Endothelial cell of umbilical vein (primary cell): ENCODE data around the gene OPCML. TPM values are rescaled to one million over a fixed set of nuclear protein-coding genes. Genes with fewer than 3 reads are reported as not detected.

ENCODE experiments used
- BruUV-seq: library from RNA; stranded (reverse); fragments of 400-500 nt; replicated peaks from 2 replicates; lab custom pipeline; 2021; lab: Mats Ljungman, UMichigan
- CTCF ChIA-PET: fragments of 300-600, 350-600 bp; sonication (Branson Sonifier 250); formaldehyde crosslinking; loops from one replicate; lab custom pipeline; 2021; ENCODE audit warnings: antibody characterized with exemption, inconsistent platforms; lab: Charles Lee
- POLR2A ChIA-PET: fragments of 300-600, 350-600 bp; sonication (Branson Sonifier 250); formaldehyde crosslinking; loops from one replicate; lab custom pipeline; 2021; ENCODE audit warnings: antibody characterized with exemption, inconsistent platforms; lab: Charles Lee
- DNase-seq: peaks from one replicate; pipeline ENCODE4 v3.0.0-alpha.2; 2011; ENCODE audit warnings: low read depth, low spot score
- FAIRE-seq: peaks from 2 replicates; lab custom pipeline; 2011; peaks lifted over from hg19 to GRCh38; lab: Jason Lieb, UNC
- H2AFZ ChIP-seq: 2 replicates; pipeline ENCODE4 v1.6.0; 2012; ENCODE audit warnings: low read depth, low read length, control low read depth, inconsistent platforms
- H3K27ac ChIP-seq: 2 replicates; pipeline ENCODE4 v1.5.1; 2011; ENCODE audit warnings: low read depth, mild to moderate bottlenecking, control low read depth, low read length, moderate library complexity; ENCODE audit not compliant: insufficient read depth
- H3K27me3 ChIP-seq, 2 experiments: 2 replicates each; pipeline versions ENCODE4 v1.6.0 to v1.6.1; 2011; ENCODE audit warnings: low read length in 2 of 2, mixed read lengths in 1 of 2; ENCODE audit not compliant: control insufficient read depth in 2 of 2, insufficient read depth in 2 of 2
- H3K36me3 ChIP-seq, 2 experiments: 2 replicates in 1 of 2; 3 replicates in 1 of 2; pipeline ENCODE4 v1.5.1; 2011; ENCODE audit warnings: low read length in 2 of 2, mild to moderate bottlenecking in 1 of 2, moderate library complexity in 1 of 2; ENCODE audit not compliant: control insufficient read depth in 2 of 2, insufficient read depth in 2 of 2; ENCODE audit errors: extremely low read depth in 1 of 2
- H3K4me1 ChIP-seq: 3 replicates; pipeline ENCODE4 v1.5.1; 2011; ENCODE audit warnings: mild to moderate bottlenecking, low read length; ENCODE audit not compliant: control insufficient read depth, insufficient read depth; ENCODE audit errors: extremely low read depth
- H3K4me2 ChIP-seq: 2 replicates; pipeline ENCODE4 v1.6.1; 2011; ENCODE audit warnings: low read length, control low read depth, mixed read lengths; ENCODE audit not compliant: insufficient read depth
- H3K4me3 ChIP-seq, 3 experiments: fragments of 200-600 bp in 1 of 3; sonication (generic), shearing (Covaris generic) in 1 of 3; replicated peaks in 1 of 3; 2 replicates each; pipeline ENCODE4 v1.5.1; 2011 to 2016; ENCODE audit warnings: control low read depth in 3 of 3, low read length in 3 of 3, mild to moderate bottlenecking in 2 of 3, inconsistent platforms in 1 of 3, low read depth in 1 of 3, moderate library complexity in 1 of 3; ENCODE audit not compliant: insufficient read depth in 1 of 3
- H3K79me2 ChIP-seq: 2 replicates; pipeline ENCODE4 v1.6.0; 2012; ENCODE audit warnings: low read length, inconsistent platforms; ENCODE audit not compliant: control insufficient read depth, insufficient read depth
- H3K9ac ChIP-seq: replicated peaks from 2 replicates; pipeline ENCODE3; 2011; ENCODE audit warnings: low read length, control low read depth; ENCODE audit not compliant: insufficient read depth; ENCODE audit errors: extremely low read depth
- H3K9me1 ChIP-seq: replicated peaks from 3 replicates; pipeline ENCODE4 v1.6.0; 2011; ENCODE audit warnings: mild to moderate bottlenecking, low read length; ENCODE audit not compliant: control insufficient read depth, insufficient read depth; ENCODE audit errors: extremely low read depth
- H3K9me3 ChIP-seq: replicated peaks from 2 replicates; pipeline ENCODE4 v1.5.1; 2012; ENCODE audit warnings: low read length, inconsistent platforms; ENCODE audit not compliant: control insufficient read depth, insufficient read depth
- H4K20me1 ChIP-seq: replicated peaks from 2 replicates; pipeline ENCODE3; 2011; ENCODE audit warnings: mild to moderate bottlenecking, low read length; ENCODE audit not compliant: control insufficient read depth, insufficient read depth; ENCODE audit errors: extremely low read depth
- CTCF ChIP-seq, 2 donors: IDR thresholded peaks; 1 replicate in 1 of 2; 2 replicates in 1 of 2; pipeline ENCODE4 v1.5.1; 2011; ENCODE audit warnings: low read length in 2 of 2, mild to moderate bottlenecking in 2 of 2, moderate library complexity in 2 of 2, control low read depth in 1 of 2, inconsistent platforms in 1 of 2, low read depth in 1 of 2; ENCODE audit not compliant: insufficient read depth in 1 of 2; ENCODE audit errors: extremely low read depth in 1 of 2
- EZH2 ChIP-seq: IDR thresholded peaks from 2 replicates; pipeline ENCODE4 v1.6.1; 2012; ENCODE audit warnings: borderline replicate concordance, low read depth, mild to moderate bottlenecking, moderate library complexity, low read length, inconsistent platforms; ENCODE audit not compliant: severe bottlenecking
- FOS ChIP-seq: IDR thresholded peaks from 2 replicates; pipeline ENCODE4 v1.6.1; 2011; ENCODE audit warnings: mild to moderate bottlenecking, low read length, moderate library complexity, borderline replicate concordance; ENCODE audit not compliant: insufficient read depth
- GATA2 ChIP-seq: IDR thresholded peaks from 2 replicates; pipeline ENCODE4 v1.7.0; 2011; ENCODE audit warnings: low read depth, mild to moderate bottlenecking, moderate library complexity, mixed read lengths, low read length; ENCODE audit not compliant: insufficient read length, insufficient read depth
- JUN ChIP-seq: IDR thresholded peaks from 2 replicates; pipeline ENCODE4 v1.6.1; 2011; ENCODE audit warnings: borderline replicate concordance, low read depth; ENCODE audit not compliant: insufficient read length, insufficient read depth
- MAX ChIP-seq: IDR thresholded peaks from 2 replicates; pipeline ENCODE4 v1.6.1; 2011; ENCODE audit not compliant: insufficient read depth, insufficient read length
- MYC ChIP-seq: IDR thresholded peaks from one replicate; pipeline ENCODE4 v1.6.1; 2011; ENCODE audit warnings: mild to moderate bottlenecking, low read depth, low read length
- POLR2A ChIP-seq: IDR thresholded peaks from 2 replicates; pipeline ENCODE4 v1.6.1; 2012; ENCODE audit warnings: low read depth, mild to moderate bottlenecking, control low read depth, low read length
- POLR2AphosphoS5 ChIP-seq: IDR thresholded peaks from 2 replicates; pipeline ENCODE4 v1.6.1; 2012; ENCODE audit warnings: low read depth, mild to moderate bottlenecking, control low read depth, low read length, moderate library complexity; ENCODE audit not compliant: insufficient read depth
- dilution Hi-C: fragments of 300-500 bp; cut with MboI; formaldehyde crosslinking; loops from one replicate; pipeline ENCODE4 v1.15.0; 2019; ENCODE audit warnings: low sequenced_read_pairs; ENCODE audit not compliant: extremely low pct_ligation_motif_present
- intact Hi-C: fragments of 100-400 bp; cut with micrococcal nuclease; formaldehyde crosslinking; loops from one replicate; pipeline ENCODE4 v1.10.0; 2022
- polyA plus RNA-seq, 4 experiments: library from polyadenylated mRNA; depleted of rRNA in 3 of 4; stranded (reverse) in 3 of 4; unstranded in 1 of 4; fragments of >200 nt; gene quantifications; 2 replicates each; pipeline versions ENCODE4 v1.2.1 to v1.2.3, GENCODE V29; 2011 to 2012; ENCODE audit warnings: missing spikeins in 1 of 4
- total RNA-seq: library from RNA; stranded (reverse); gene quantifications from 2 replicates; pipeline ENCODE4 v1.2.3, GENCODE V29; 2021

Gene OPCML
- total and polyA plus RNA-seq, 2 donors (not counting 3 experiments of a cell fraction or from before 2014, with no cell fraction given): not detected

- H3K4me3 ChIP-seq: no peak overlapping the region
- no TSS peak for BruUV-seq
- TF ChIP-seq JUN (no peak), EZH2 (no peak), MAX (no peak), POLR2AphosphoS5 (no peak), MYC (no peak), POLR2A (no peak), GATA2 (no peak), CTCF (IDR thresholded peaks at IDR 0.05; ENCODE audit: extremely low read depth in 1 of 2, insufficient read depth in 1 of 2, low read depth in 1 of 2, low read length in 2 of 2) (no peak), FOS (no peak)
- dilution Hi-C loops: no loop called here
- no peaks in the 10 kb centered on the region for H3K79me2 ChIP-seq
- no peaks in the 10 kb centered on the region for H3K27me3 ChIP-seq
- no peaks in the 10 kb centered on the region for H3K36me3 ChIP-seq
- H3K9me1 ChIP-seq: no peaks in the 10 kb centered on the region
- CTCF ChIA-PET: no interaction called here
- H3K9ac ChIP-seq: no peak overlapping the region
- DNase-seq (no peak), FAIRE-seq (no peak)
- H3K4me1 ChIP-seq: no peaks in the 10 kb centered on the region
- peaks cover 5% of the 10 kb centered on the region for H3K9me3 ChIP-seq
- H4K20me1 ChIP-seq: no peaks in the 10 kb centered on the region
- intact Hi-C loops: no loop called here
- POLR2A ChIA-PET: no interaction called here
- no peak overlapping the region for H3K4me2 ChIP-seq
- no peak overlapping the region for H2AFZ ChIP-seq
- H3K27ac ChIP-seq: no peak overlapping the region
Measured at GRCh38 chr11:133409799-133410198, 122.5 kb downstream of the OPCML start.
